ENCODE data around the gene HSP90AB1.

Gene HSP90AB1

GRCh38 chr6:44235891-44236516 is 10.9 kb upstream of the HSP90AB1 start:
- no peak for DNase-seq

GRCh38 chr6:44237021-44237812 is 9.7 kb upstream of the HSP90AB1 start:
- DNase-seq, result peak; percentile 61

- DNase-seq, result peak; percentile 79
Observed at GRCh38 chr6:44237813-44238433, 9.0 kb upstream of the HSP90AB1 start.

GRCh38 chr6:44238687-44239350 is 8.1 kb upstream of the HSP90AB1 start:
- DNase-seq, result no peak

GRCh38 chr6:44243345-44243744 is 3.6 kb upstream of the HSP90AB1 start:
- no peak for DNase-seq

- DNase-seq, result no peak
Observed at GRCh38 chr6:44245391-44245911, 1.4 kb upstream of the HSP90AB1 start.

- peak; percentile 90 for DNase-seq
Observed at GRCh38 chr6:44245912-44246662, 814 bp upstream of the HSP90AB1 start.

GRCh38 chr6:44247338-44248302 is 719 bp downstream of the HSP90AB1 start:
- DNase-seq, result peak; percentile 90

- DNase-seq, result no peak
Observed at GRCh38 chr6:44248579-44248978, 1.7 kb downstream of the HSP90AB1 start.

GRCh38 chr6:44249082-44249748 is 2.3 kb downstream of the HSP90AB1 start:
- DNase-seq, result no peak

GRCh38 chr6:44250067-44250717 is 3.3 kb downstream of the HSP90AB1 start:
- no peak for DNase-seq

GRCh38 chr6:44250718-44251123 is 3.8 kb downstream of the HSP90AB1 start:
- DNase-seq, result no peak

GRCh38 chr6:44251576-44252524 is 4.9 kb downstream of the HSP90AB1 start:
- DNase-seq, result no peak

- peak; percentile 50 for DNase-seq
Observed at GRCh38 chr6:44253307-44254101, 6.6 kb downstream of the HSP90AB1 start.

- peak; percentile 28 for DNase-seq
Observed at GRCh38 chr6:44254191-44255104, 7.5 kb downstream of the HSP90AB1 start.

GRCh38 chr6:44255105-44255808 is 8.4 kb downstream of the HSP90AB1 start:
- peak; percentile 43 for DNase-seq
